ENCODE data around the gene VWA8.

The VWA8 gene

DNA sequence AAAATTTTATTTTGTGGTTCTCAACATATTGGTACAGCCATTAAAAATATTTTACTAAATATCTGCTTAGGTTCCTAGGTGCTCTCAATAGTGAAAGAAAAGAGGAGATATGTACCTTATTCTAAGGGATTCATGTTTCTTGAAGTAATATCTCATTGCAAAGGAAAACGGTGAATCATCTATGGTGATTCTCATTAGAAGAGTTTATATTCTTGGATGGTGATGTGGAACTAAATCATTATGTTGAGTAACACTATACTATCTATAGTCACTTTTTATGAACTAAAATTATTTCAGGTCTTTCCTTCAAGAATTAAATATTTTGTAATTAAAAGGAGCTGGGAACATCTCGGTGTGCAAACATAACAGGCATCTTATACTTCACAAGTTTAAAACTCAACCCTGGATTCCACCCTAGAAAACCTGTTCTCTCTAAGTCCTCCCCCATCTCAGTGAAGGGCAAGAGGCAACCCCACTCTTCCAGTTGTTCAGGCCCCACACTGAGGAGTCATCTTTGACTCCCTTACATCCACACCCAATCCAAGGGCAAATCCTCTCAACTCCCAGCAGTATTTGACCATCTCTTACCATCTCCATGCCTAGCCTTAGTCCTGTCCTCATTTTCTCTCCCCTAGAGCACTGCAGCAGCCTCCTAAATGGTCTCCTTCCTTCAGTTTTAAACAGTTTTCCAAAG lies 363.4 kb downstream of the VWA8 start:
- H4K20me1 ChIP-seq (ENCODE audit: control insufficient read depth, insufficient read depth, low read depth, low read length) = no peaks in the 10 kb centered on the region
- 0 out of 2 replicates have a peak, but pooled peaks cover 4% of the 10 kb centered on the region for H3F3A ChIP-seq (ENCODE audit: control insufficient read depth, insufficient read depth)
- no peaks in the 10 kb centered on the region for H3K79me2 ChIP-seq (ENCODE audit: control insufficient read depth, low read length)
- H3K27ac ChIP-seq (ENCODE audit: low read depth, low read length) = no peak overlapping the region
- H3K4me1 ChIP-seq (ENCODE audit: control insufficient read depth, low read length) = peaks cover 28% of the 10 kb centered on the region
- H3K27me3 ChIP-seq (ENCODE audit: control insufficient read depth, low read length) = no peaks in the 10 kb centered on the region
- H3K4me2 ChIP-seq (ENCODE audit: low read length) = no peak overlapping the region
- H3K9me2 ChIP-seq (replicated peaks; ENCODE audit: control insufficient read depth, low read length) = no peaks in the 10 kb centered on the region
- H3K36me3 ChIP-seq (ENCODE audit: control insufficient read depth, low read length) = peaks cover 8% of the 10 kb centered on the region; the same call in 1 of the 2 replicates
- H3K4me3 ChIP-seq (ENCODE audit: low read length) = no peak overlapping the region
- TF ChIP-seq, protein P1, sequence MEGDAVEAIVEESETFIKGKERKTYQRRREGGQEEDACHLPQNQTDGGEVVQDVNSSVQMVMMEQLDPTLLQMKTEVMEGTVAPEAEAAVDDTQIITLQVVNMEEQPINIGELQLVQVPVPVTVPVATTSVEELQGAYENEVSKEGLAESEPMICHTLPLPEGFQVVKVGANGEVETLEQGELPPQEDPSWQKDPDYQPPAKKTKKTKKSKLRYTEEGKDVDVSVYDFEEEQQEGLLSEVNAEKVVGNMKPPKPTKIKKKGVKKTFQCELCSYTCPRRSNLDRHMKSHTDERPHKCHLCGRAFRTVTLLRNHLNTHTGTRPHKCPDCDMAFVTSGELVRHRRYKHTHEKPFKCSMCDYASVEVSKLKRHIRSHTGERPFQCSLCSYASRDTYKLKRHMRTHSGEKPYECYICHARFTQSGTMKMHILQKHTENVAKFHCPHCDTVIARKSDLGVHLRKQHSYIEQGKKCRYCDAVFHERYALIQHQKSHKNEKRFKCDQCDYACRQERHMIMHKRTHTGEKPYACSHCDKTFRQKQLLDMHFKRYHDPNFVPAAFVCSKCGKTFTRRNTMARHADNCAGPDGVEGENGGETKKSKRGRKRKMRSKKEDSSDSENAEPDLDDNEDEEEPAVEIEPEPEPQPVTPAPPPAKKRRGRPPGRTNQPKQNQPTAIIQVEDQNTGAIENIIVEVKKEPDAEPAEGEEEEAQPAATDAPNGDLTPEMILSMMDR (IDR thresholded peaks at IDR 0.05; ENCODE audit: low read depth, low read length, poor library complexity, severe bottlenecking) = no peak
- TF ChIP-seq EZH2phosphoT487 (IDR thresholded peaks at IDR 0.05; ENCODE audit: borderline replicate concordance, low read length) = no peak
- no peaks in the 10 kb centered on the region for H3K9me3 ChIP-seq (ENCODE audit: control insufficient read depth, insufficient read depth, low read length)

DNA sequence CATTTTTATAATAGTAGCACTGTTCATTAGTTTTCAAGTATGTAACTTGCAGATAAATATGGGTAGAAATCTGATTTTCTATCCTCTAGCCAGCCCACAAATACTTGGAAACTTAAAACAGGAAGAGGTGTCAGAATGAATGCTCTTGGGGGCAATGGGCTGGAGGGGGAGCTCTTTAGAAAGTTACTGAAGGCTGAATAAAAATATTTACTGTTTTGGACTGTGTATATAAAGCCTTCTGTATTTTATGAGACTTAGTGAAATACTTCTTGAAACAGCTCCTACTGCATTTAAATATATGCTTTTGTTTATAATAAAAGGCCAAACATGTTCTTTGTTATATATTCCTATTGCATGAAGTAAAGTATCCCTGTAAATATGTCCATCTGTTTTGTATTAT lies 364.7 kb downstream of the VWA8 start:
- H3K4me3 ChIP-seq (ENCODE audit: low read length) = no peak overlapping the region
- H3F3A ChIP-seq (ENCODE audit: control insufficient read depth, insufficient read depth) = peaks cover 6% of the 10 kb centered on the region
- no peaks in the 10 kb centered on the region for H3K9me3 ChIP-seq (ENCODE audit: control insufficient read depth, insufficient read depth, low read length)
- peak overlapping the region; percentile 13 for H3K4me2 ChIP-seq (ENCODE audit: low read length)
- TF ChIP-seq EZH2phosphoT487 (IDR thresholded peaks at IDR 0.05; ENCODE audit: borderline replicate concordance, low read length) = no peak
- TF ChIP-seq, protein P1 (IDR thresholded peaks at IDR 0.05; ENCODE audit: low read depth, low read length, poor library complexity, severe bottlenecking) = peak; percentile 59
- no peaks in the 10 kb centered on the region for H4K20me1 ChIP-seq (ENCODE audit: control insufficient read depth, insufficient read depth, low read depth, low read length)
- H3K9me2 ChIP-seq (replicated peaks; ENCODE audit: control insufficient read depth, low read length) = no peaks in the 10 kb centered on the region
- peaks cover 8% of the 10 kb centered on the region; the same call in 1 of the 2 replicates for H3K36me3 ChIP-seq (ENCODE audit: control insufficient read depth, low read length)
- H3K4me1 ChIP-seq (ENCODE audit: control insufficient read depth, low read length) = peaks cover 31% of the 10 kb centered on the region
- no peaks in the 10 kb centered on the region for H3K27me3 ChIP-seq (ENCODE audit: control insufficient read depth, low read length)
- no peaks in the 10 kb centered on the region for H3K79me2 ChIP-seq (ENCODE audit: control insufficient read depth, low read length)
- no peak overlapping the region for H3K27ac ChIP-seq (ENCODE audit: low read depth, low read length)

DNA sequence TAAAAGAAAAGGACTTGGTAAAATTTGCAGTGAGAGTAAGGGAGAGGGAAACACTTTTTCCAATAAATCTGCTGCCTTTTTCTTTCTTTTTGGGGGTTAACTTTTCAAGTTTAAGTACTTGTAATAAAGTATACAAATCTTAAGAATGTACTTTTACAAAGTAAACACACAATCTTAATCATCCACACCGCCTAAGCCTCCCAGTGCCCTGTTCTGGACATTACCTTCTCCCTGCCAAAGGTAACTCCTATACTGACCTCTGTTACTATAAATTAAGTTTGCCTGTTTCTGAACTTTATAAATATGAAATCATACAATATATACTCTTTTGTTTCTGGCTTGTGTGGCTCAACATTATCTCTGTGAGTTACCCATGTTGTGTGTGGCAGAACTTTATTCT lies 365.6 kb downstream of the VWA8 start:
- TF ChIP-seq, protein P1 (IDR thresholded peaks at IDR 0.05; ENCODE audit: low read depth, low read length, poor library complexity, severe bottlenecking) = no peak
- TF ChIP-seq EZH2phosphoT487 (IDR thresholded peaks at IDR 0.05; ENCODE audit: borderline replicate concordance, low read length) = no peak
- Histone ChIP-seq H3K4me1 (ENCODE audit: control insufficient read depth, low read length) (peaks cover 40% of the 10 kb centered on the region), H3K4me3 (ENCODE audit: low read length) (no peak overlapping the region), H3K79me2 (ENCODE audit: control insufficient read depth, low read length) (no peaks in the 10 kb centered on the region), H3F3A (ENCODE audit: control insufficient read depth, insufficient read depth) (peaks cover 13% of the 10 kb centered on the region), H3K9me3 (ENCODE audit: control insufficient read depth, insufficient read depth, low read length) (no peaks in the 10 kb centered on the region), H3K27me3 (ENCODE audit: control insufficient read depth, low read length) (no peaks in the 10 kb centered on the region), H4K20me1 (ENCODE audit: control insufficient read depth, insufficient read depth, low read depth, low read length) (no peaks in the 10 kb centered on the region), H3K4me2 (ENCODE audit: low read length) (no peak overlapping the region), H3K9me2 (replicated peaks; ENCODE audit: control insufficient read depth, low read length) (no peaks in the 10 kb centered on the region), H3K36me3 (ENCODE audit: control insufficient read depth, low read length) (peaks cover 8% of the 10 kb centered on the region; the same call in 1 of the 2 replicates), H3K27ac (ENCODE audit: low read depth, low read length) (no peak overlapping the region)
